Chondrocyte (in vitro differentiated cells): ENCODE data around the gene MUC5AC. TPM values are rescaled to one million over a fixed set of nuclear protein-coding genes. Genes with fewer than 3 reads are reported as not detected.
"Not testable (repeated sequence)": the region's sequence is repeated elsewhere in the genome, so short reads cannot be mapped to it uniquely, and the experiment has no call there.

Experiments used
- DNase-seq: peaks from one replicate; pipeline ENCODE4 v3.0.0; 2021; ENCODE audit warnings: mixed read lengths, low spot score
- H3K27ac Mint-ChIP-seq: one replicate; pipeline ENCODE4 v1.8.0; 2021; ENCODE audit warnings: mild to moderate bottlenecking, moderate library complexity, mixed read lengths; ENCODE audit not compliant: unreplicated experiment
- H3K27me3 Mint-ChIP-seq: 2 replicates; pipeline ENCODE4 v1.8.0; 2021; ENCODE audit warnings: low read depth, mixed read lengths
- H3K36me3 Mint-ChIP-seq: 2 replicates; pipeline ENCODE4 v1.8.0; 2021; ENCODE audit warnings: low read depth, mixed read lengths
- H3K4me1 Mint-ChIP-seq: 2 replicates; pipeline ENCODE4 v1.8.0; 2021; ENCODE audit warnings: low read depth, mild to moderate bottlenecking, mixed read lengths
- H3K4me3 Mint-ChIP-seq: one replicate; pipeline ENCODE4 v1.8.0; 2021; ENCODE audit warnings: mild to moderate bottlenecking, moderate library complexity, mixed read lengths; ENCODE audit not compliant: unreplicated experiment
- H3K9me3 Mint-ChIP-seq: 2 replicates; pipeline ENCODE4 v1.8.0; 2021; ENCODE audit warnings: low read depth, mixed read lengths
- CTCF ChIP-seq: fragments of 200-600 bp; sonication (generic); IDR thresholded peaks from 2 replicates; pipeline ENCODE4 v1.5.0; 2021; ENCODE audit warnings: antibody characterized with exemption, mild to moderate bottlenecking, moderate library complexity
- total RNA-seq: library from RNA; stranded (reverse); gene quantifications from 3 replicates; pipeline ENCODE4 v1.2.1, GENCODE V29; 2021

Gene MUC5AC
- total RNA-seq, 1 donor from 2014 or later, result not detected

GRCh38 chr11:1208394-1209261 is 50.9 kb downstream of the MUC5AC start:
- H3K9me3 Mint-ChIP-seq, result peaks cover 33% of the 10 kb centered on the region
- H3K4me3 Mint-ChIP-seq, result no peak overlapping the region
- H3K27ac Mint-ChIP-seq, result no peak overlapping the region
- peaks cover 9% of the 10 kb centered on the region for H3K36me3 Mint-ChIP-seq
- no peaks in the 10 kb centered on the region for H3K4me1 Mint-ChIP-seq
- H3K27me3 Mint-ChIP-seq, result peaks cover 30% of the 10 kb centered on the region
- DNase-seq, result peak; percentile 88
- TF ChIP-seq CTCF, result no peak

- DNase-seq, result peak; percentile 78
- no peaks in the 10 kb centered on the region for H3K4me1 Mint-ChIP-seq
- H3K4me3 Mint-ChIP-seq, result no peak overlapping the region
- no peak overlapping the region for H3K27ac Mint-ChIP-seq
- H3K27me3 Mint-ChIP-seq, result peaks cover 35% of the 10 kb centered on the region
- H3K9me3 Mint-ChIP-seq, result peaks cover 37% of the 10 kb centered on the region
- peaks cover 9% of the 10 kb centered on the region for H3K36me3 Mint-ChIP-seq
- no peak for TF ChIP-seq CTCF
Observed at GRCh38 chr11:1209371-1210057, 51.8 kb downstream of the MUC5AC start.

DNA sequence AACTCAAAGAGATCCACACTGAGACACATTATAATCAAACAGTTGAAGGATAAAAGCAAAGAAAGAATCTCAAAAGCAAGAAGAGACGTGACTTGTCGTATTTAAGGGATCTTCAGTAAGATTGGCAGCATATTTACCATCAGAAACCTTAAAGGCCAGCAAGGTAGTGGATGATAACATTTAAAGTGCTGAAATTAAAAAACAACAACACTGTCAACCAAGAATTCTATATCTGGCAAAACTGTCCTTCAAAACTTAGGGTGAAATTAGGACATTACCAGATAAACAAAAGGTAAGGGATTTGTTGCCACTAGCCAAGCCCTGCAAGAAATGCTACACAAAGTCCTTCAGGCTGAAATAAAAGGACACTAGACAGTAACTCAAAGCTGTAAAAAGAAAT is 54.1 kb downstream of the MUC5AC start:
- Mint-ChIP-seq H3K36me3 (peaks cover 10% of the 10 kb centered on the region), H3K4me3 (no peak overlapping the region), H3K27ac (no peak overlapping the region), H3K9me3 (peaks cover 41% of the 10 kb centered on the region), H3K27me3 (peaks cover 49% of the 10 kb centered on the region), H3K4me1 (no peaks in the 10 kb centered on the region)
- DNase-seq, result no peak
- no peak for TF ChIP-seq CTCF

DNA sequence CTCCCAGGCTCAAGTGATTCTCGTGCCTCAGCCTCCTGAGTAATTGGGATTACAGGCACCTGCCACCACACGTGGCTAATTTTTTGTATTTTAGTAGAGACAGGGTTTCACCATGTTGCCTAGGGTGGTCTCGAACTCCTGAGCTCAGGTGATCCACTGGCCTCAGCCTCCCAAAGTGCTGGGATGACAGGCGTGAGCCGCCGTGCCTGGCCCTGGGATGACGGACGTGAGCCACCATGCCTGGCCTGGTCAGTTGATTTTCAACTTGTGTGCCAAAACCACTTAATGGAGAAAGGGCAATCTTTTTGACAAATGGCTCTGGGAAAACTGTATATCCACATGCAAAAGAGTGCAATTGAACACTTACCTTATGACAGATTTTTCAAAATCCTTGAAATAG is 58.1 kb downstream of the MUC5AC start:
- Mint-ChIP-seq H3K36me3 (peaks cover 10% of the 10 kb centered on the region), H3K27me3 (peaks cover 47% of the 10 kb centered on the region), H3K9me3 (peaks cover 32% of the 10 kb centered on the region)
- H3K27ac Mint-ChIP-seq, H3K4me1 Mint-ChIP-seq, H3K4me3 Mint-ChIP-seq: not testable (repeated sequence)
- peak; percentile 30 for DNase-seq

GRCh38 chr11:1217151-1217550 is 59.4 kb downstream of the MUC5AC start:
- no peaks in the 10 kb centered on the region for H3K4me1 Mint-ChIP-seq
- H3K27ac Mint-ChIP-seq, result no peak overlapping the region
- peaks cover 6% of the 10 kb centered on the region for H3K36me3 Mint-ChIP-seq
- no peak for TF ChIP-seq CTCF
- no peak overlapping the region for H3K4me3 Mint-ChIP-seq
- peaks cover 19% of the 10 kb centered on the region for H3K9me3 Mint-ChIP-seq
- peaks cover 47% of the 10 kb centered on the region for H3K27me3 Mint-ChIP-seq
- peak; percentile 36 for DNase-seq
